Ishikawa (cell line): Measurements from ENCODE around the gene ZNF385D.

Experiments used
- CEBPB ChIP-seq: IDR thresholded peaks from 2 replicates; pipeline ENCODE4 v1.6.1; 2012
- CREB1 ChIP-seq: IDR thresholded peaks from 2 replicates; pipeline ENCODE4 v1.6.1; 2012; ENCODE audit warnings: low read depth
- EGR1 ChIP-seq: IDR thresholded peaks from 2 replicates; pipeline ENCODE4 v1.6.1; 2012
- EP300 ChIP-seq: IDR thresholded peaks from 2 replicates; pipeline ENCODE4 v1.6.1; 2012; ENCODE audit warnings: borderline replicate concordance
- FOXM1 ChIP-seq: IDR thresholded peaks from 2 replicates; pipeline ENCODE4 v1.6.1; 2012; ENCODE audit warnings: low read depth, borderline replicate concordance
- MAX ChIP-seq: IDR thresholded peaks from 2 replicates; pipeline ENCODE4 v1.6.1; 2012
- NFIC ChIP-seq: IDR thresholded peaks from 2 replicates; pipeline ENCODE4 v1.6.1; 2012
- RAD21 ChIP-seq: IDR thresholded peaks from 2 replicates; pipeline ENCODE4 v1.6.1; 2012; ENCODE audit warnings: low read depth
- REST ChIP-seq: IDR thresholded peaks from 2 replicates; pipeline ENCODE4 v1.6.1; 2012; ENCODE audit warnings: low read depth, mild to moderate bottlenecking
- TAF1 ChIP-seq: IDR thresholded peaks from 2 replicates; pipeline ENCODE4 v1.6.1; 2012; ENCODE audit warnings: low read depth, mild to moderate bottlenecking
- TCF12 ChIP-seq: IDR thresholded peaks from 2 replicates; pipeline ENCODE4 v1.6.1; 2012; ENCODE audit warnings: low read depth
- TEAD4 ChIP-seq: IDR thresholded peaks from 2 replicates; pipeline ENCODE4 v1.6.1; 2012
- USF1 ChIP-seq: IDR thresholded peaks from 2 replicates; pipeline ENCODE4 v1.6.1; 2012
- YY1 ChIP-seq: IDR thresholded peaks from 2 replicates; pipeline ENCODE4 v1.6.1; 2012; ENCODE audit warnings: low read depth
- ZBTB7A ChIP-seq: IDR thresholded peaks from 2 replicates; pipeline ENCODE4 v1.6.1; 2012; ENCODE audit warnings: low read depth

ZNF385D gene

GRCh38 chr3:21533002-21533401 lies 218.0 kb downstream of the ZNF385D start:
- TF ChIP-seq TAF1 (no peak), FOXM1 (no peak), EGR1 (no peak), MAX (no peak)

GRCh38 chr3:21531909-21532308 lies 219.1 kb downstream of the ZNF385D start:
- TF ChIP-seq TCF12 (no peak), MAX (no peak), YY1 (no peak), ZBTB7A (no peak), USF1 (no peak), TAF1 (no peak), REST (no peak), TEAD4 (no peak), NFIC (no peak), CEBPB (no peak), RAD21 (no peak), EGR1 (no peak), EP300 (no peak), FOXM1 (no peak)

GRCh38 chr3:21528291-21528995 lies 222.6 kb downstream of the ZNF385D start:
- TF ChIP-seq RAD21 (no peak), USF1 (no peak), TAF1 (no peak), TCF12 (no peak)

GRCh38 chr3:21526461-21526860 lies 224.5 kb downstream of the ZNF385D start:
- TF ChIP-seq RAD21 (no peak), TEAD4 (no peak), REST (no peak)

- TF ChIP-seq USF1: no peak
These were observed 226.9 kb downstream of the ZNF385D start for GRCh38 chr3:21524133-21524532.

- TF ChIP-seq CREB1: no peak
- TF ChIP-seq TCF12: no peak
- TF ChIP-seq USF1: no peak
- no peak for TF ChIP-seq MAX
- TF ChIP-seq RAD21: no peak
- TF ChIP-seq CEBPB: no peak
- no peak for TF ChIP-seq TAF1
- no peak for TF ChIP-seq EGR1
- no peak for TF ChIP-seq EP300
- TF ChIP-seq ZBTB7A: no peak
- no peak for TF ChIP-seq NFIC
- no peak for TF ChIP-seq REST
- no peak for TF ChIP-seq YY1
- TF ChIP-seq TEAD4: no peak
- TF ChIP-seq FOXM1: no peak
These were observed 230.7 kb downstream of the ZNF385D start for GRCh38 chr3:21520106-21520963.
